Subcutaneous adipose tissue (tissue), 4 donors: ENCODE results near the gene HS3ST3B1. TPM values are rescaled to one million over a fixed set of nuclear protein-coding genes. Genes with fewer than 3 reads are reported as not detected.

Experiments used
- total RNA-seq, 4 donors: library from RNA; depleted of rRNA; stranded (reverse); fragments of >200 nt; gene quantifications; one replicate each; pipeline ENCODE4 v1.1.0, GENCODE V29; 2016
- TF ChIP-seq, protein P1 (sequence below): fragments of 450-650 bp; IDR thresholded peaks from one replicate; pipeline ENCODE4 v1.5.1; 2016; ENCODE audit warnings: low read depth, mild to moderate bottlenecking, control low read depth, antibody characterized with exemption, moderate library complexity

Gene HS3ST3B1
- total RNA-seq, 4 donors from 2014 or later, result 0.66 to 2.4 (median 1.1) TPM

GRCh38 chr17:14374268-14374667 lies 73.4 kb downstream of the HS3ST3B1 start:
- TF ChIP-seq, protein P1, sequence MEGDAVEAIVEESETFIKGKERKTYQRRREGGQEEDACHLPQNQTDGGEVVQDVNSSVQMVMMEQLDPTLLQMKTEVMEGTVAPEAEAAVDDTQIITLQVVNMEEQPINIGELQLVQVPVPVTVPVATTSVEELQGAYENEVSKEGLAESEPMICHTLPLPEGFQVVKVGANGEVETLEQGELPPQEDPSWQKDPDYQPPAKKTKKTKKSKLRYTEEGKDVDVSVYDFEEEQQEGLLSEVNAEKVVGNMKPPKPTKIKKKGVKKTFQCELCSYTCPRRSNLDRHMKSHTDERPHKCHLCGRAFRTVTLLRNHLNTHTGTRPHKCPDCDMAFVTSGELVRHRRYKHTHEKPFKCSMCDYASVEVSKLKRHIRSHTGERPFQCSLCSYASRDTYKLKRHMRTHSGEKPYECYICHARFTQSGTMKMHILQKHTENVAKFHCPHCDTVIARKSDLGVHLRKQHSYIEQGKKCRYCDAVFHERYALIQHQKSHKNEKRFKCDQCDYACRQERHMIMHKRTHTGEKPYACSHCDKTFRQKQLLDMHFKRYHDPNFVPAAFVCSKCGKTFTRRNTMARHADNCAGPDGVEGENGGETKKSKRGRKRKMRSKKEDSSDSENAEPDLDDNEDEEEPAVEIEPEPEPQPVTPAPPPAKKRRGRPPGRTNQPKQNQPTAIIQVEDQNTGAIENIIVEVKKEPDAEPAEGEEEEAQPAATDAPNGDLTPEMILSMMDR, result no peak

GRCh38 chr17:14376666-14377065 lies 75.8 kb downstream of the HS3ST3B1 start:
- TF ChIP-seq, protein P1, result no peak

DNA sequence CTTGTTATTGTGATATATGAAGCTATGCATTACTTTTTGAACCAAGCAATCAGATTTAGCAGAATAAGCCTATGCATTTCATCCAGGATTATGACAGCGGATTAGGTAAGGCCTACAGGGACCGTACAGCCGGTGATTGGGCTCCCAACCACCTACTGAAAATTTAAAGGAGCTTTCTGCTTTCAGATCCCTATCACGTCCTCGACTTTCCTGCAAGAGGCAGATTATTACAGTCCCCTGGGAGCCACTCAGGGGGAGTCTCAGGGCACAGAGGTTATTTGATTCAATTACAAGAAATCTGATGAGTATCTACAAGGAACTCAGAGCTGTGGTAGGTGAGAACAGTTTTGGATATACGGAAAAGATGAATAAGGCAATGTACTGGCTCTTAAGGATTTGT lies 80.7 kb downstream of the HS3ST3B1 start:
- TF ChIP-seq, protein P1, result no peak

GRCh38 chr17:14387036-14387435 lies 86.2 kb downstream of the HS3ST3B1 start:
- TF ChIP-seq, protein P1, result no peak

DNA sequence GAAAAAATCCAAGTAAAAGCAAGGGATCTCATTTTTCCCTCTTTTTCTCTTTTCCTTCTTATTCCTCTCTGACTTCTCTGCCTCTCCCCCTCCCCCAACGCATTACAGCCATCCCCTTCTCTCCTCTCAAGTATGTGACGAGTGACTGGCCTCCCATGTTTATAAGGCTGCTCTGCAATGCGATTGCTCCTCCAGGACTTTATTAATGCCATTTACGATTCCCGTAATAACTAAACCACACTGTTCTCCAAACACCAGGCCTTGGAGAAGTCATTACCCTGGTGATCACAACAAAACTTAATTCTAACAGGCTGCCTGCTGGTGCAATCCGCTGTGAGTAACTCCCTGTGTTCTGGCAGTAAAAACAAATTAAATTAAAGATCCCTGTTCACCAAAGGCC lies 88.8 kb downstream of the HS3ST3B1 start:
- TF ChIP-seq, protein P1, result no peak

GRCh38 chr17:14393723-14394122 lies 92.8 kb downstream of the HS3ST3B1 start:
- TF ChIP-seq, protein P1, result no peak

GRCh38 chr17:14395255-14395654 lies 94.4 kb downstream of the HS3ST3B1 start:
- TF ChIP-seq, protein P1, result no peak

- TF ChIP-seq, protein P1, result no peak
Measured at GRCh38 chr17:14396547-14396946, 95.7 kb downstream of the HS3ST3B1 start.
